Effector memory CD4-positive, alpha-beta T cell (primary cell): ENCODE measurements around the gene KIF3A.
A peak's percentile ranks its signal among the peaks of the same experiment; 100 is the strongest.

Experiments used
- DNase-seq, 3 donors: peaks; one replicate each; pipeline ENCODE4 v3.0.0-alpha.2; 2020
- H3K27ac ChIP-seq: 2 replicates; pipeline ENCODE4 v1.7.0; 2013; ENCODE audit warnings: mild to moderate bottlenecking, low read length, moderate library complexity; ENCODE audit not compliant: insufficient read depth, poor library complexity, severe bottlenecking
- H3K27me3 ChIP-seq: replicated peaks from 2 replicates; pipeline ENCODE4 v1.7.0; 2013; ENCODE audit warnings: mild to moderate bottlenecking, low read length; ENCODE audit not compliant: insufficient read depth, control insufficient read depth, poor library complexity, severe bottlenecking
- H3K36me3 ChIP-seq: 2 replicates; pipeline ENCODE4 v1.7.0; 2013; ENCODE audit warnings: mild to moderate bottlenecking, low read length, moderate library complexity; ENCODE audit not compliant: control insufficient read depth, insufficient read depth
- H3K4me1 ChIP-seq: 2 replicates; pipeline ENCODE4 v1.7.0; 2013; ENCODE audit warnings: low read length, mild to moderate bottlenecking; ENCODE audit not compliant: control insufficient read depth, insufficient read depth, poor library complexity, severe bottlenecking
- H3K4me3 ChIP-seq: 2 replicates; pipeline ENCODE4 v1.7.0; 2013; ENCODE audit warnings: low read length, low read depth, mild to moderate bottlenecking; ENCODE audit not compliant: insufficient read depth, poor library complexity, severe bottlenecking
- H3K9me3 ChIP-seq: 2 replicates; pipeline ENCODE4 v1.7.0; 2013; ENCODE audit warnings: mild to moderate bottlenecking, low read length, moderate library complexity; ENCODE audit not compliant: control insufficient read depth

The KIF3A gene

DNA sequence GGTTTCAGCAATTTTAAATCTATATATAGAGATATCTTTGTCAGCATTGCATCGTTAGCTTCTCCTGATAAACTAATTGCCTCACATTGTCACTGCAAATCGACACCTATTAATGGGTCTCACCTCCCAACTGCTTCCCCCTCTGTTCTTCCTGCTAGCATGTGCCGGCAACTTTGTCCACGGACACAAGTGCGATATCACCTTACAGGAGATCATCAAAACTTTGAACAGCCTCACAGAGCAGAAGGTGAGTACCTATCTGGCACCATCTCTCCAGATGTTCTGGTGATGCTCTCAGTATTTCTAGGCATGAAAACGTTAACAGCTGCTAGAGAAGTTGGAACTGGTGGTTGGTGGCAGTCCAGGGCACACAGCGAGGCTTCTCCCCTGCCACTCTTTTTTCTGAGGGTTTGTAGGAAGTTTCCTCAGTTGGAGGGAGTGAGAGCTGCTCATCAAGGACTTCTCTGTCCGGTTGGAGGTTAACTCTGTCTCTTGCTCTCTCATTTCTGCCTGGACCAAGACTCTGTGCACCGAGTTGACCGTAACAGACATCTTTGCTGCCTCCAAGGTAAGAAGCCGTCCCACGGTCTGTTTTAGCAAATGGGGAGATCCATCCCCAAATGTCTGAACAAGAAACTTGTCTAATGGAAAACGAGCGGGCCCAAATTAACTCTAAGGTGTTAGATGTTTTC lies 63.3 kb downstream of the KIF3A start, which contains the start of gene IL4:
IL4 (plus strand) TSS at position 51 of the 692 bp plus-strand sequence; CDS start at position 113, 62 bp downstream.
- Histone ChIP-seq H3K9me3 (no peaks in the 10 kb centered on the region), H3K27ac (no peak within 1 kb of the TSS), H3K4me3 (peak within 1 kb of the TSS; percentile 16), H3K27me3 (no peaks in the 10 kb centered on the region), H3K36me3 (no peaks in the 10 kb centered on the region), H3K4me1 (peaks cover 6% of the 10 kb centered on the region)
- DNase-seq, result no peak

DNA sequence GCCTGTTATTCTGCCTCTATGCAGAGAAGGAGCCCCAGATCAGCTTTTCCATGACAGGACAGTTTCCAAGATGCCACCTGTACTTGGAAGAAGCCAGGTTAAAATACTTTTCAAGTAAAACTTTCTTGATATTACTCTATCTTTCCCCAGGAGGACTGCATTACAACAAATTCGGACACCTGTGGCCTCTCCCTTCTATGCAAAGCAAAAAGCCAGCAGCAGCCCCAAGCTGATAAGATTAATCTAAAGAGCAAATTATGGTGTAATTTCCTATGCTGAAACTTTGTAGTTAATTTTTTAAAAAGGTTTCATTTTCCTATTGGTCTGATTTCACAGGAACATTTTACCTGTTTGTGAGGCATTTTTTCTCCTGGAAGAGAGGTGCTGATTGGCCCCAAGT lies 63.9 kb downstream of the KIF3A start:
- Histone ChIP-seq H3K27me3 (no peaks in the 10 kb centered on the region), H3K4me3 (no peak overlapping the region), H3K4me1 (peaks cover 6% of the 10 kb centered on the region), H3K9me3 (no peaks in the 10 kb centered on the region), H3K27ac (no peak overlapping the region), H3K36me3 (no peaks in the 10 kb centered on the region)
- DNase-seq, result no peak

DNA sequence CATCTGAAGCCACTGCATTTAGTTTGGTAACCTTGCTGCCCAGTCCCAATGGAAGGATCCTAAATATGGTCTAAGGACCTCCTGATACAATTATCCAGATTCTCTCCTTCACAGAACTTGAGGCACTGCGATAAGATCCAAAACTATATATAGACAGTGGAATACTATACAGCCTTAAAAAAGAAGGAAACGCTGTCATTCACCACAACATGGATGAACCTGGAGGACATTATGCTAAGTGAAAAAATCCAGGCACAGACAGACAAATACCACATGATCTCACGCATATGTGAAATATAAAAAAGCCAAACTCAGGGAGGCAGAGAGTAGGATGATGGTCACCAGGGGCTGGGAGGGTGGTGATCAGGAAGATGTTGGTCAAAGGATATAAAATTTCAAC lies 66.3 kb downstream of the KIF3A start:
- no peaks in the 10 kb centered on the region for H3K27me3 ChIP-seq

DNA sequence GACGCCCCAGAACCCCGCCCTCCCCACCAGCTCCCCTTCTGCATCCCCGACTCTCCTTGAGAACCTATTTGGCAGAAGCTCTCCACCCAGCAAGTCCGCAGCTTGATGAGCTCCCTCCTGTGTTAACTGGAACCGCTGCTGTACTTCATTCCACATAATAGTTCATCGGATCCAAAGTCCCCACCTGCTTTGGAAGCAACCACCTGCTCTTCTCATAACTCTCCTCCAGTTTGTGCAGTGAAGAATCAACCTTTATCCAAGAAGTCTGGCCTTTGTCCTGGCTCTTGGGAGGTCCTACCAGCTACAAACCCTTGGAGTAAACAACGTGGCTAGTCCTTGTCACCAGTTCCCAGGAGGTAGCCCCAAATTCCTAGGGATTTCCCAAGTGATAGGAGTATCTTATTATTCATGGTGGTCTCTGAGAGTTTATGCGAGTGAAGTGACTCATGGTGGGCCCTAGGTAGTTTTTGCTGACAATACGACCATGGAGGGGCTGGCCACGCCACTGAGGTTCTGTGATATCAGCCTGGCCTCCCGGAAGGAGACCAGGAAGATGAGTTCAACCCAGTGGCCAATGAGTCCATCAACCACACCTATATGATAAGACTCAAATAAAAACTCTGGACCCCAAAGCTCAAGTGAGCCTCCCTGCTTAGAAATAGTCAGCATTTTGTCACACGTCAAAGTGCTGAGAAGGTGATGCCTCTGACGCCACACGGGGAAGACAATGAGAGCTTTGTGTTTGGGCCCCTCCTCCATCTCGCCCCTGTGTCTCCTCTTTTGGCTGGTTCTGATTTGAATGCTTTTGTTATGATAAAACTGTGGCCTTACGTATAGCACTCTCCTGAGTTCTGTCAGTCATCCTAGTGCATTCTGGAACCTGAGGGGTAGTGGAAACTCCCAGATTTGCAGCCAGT lies 67.1 kb downstream of the KIF3A start:
- H3K27me3 ChIP-seq, result no peaks in the 10 kb centered on the region
- H3K36me3 ChIP-seq, result no peaks in the 10 kb centered on the region
- no peak for DNase-seq
- H3K4me1 ChIP-seq, result peaks cover 4% of the 10 kb centered on the region
- no peak overlapping the region for H3K27ac ChIP-seq
- H3K4me3 ChIP-seq, result no peak overlapping the region
- no peaks in the 10 kb centered on the region for H3K9me3 ChIP-seq

More for the DNA sequence above, 66.3 kb downstream of the KIF3A start:
- Histone ChIP-seq H3K36me3 (no peaks in the 10 kb centered on the region), H3K27ac (no peak overlapping the region), H3K9me3 (no peaks in the 10 kb centered on the region), H3K4me3 (no peak overlapping the region), H3K4me1 (peaks cover 6% of the 10 kb centered on the region)
- DNase-seq, result no peak

DNA sequence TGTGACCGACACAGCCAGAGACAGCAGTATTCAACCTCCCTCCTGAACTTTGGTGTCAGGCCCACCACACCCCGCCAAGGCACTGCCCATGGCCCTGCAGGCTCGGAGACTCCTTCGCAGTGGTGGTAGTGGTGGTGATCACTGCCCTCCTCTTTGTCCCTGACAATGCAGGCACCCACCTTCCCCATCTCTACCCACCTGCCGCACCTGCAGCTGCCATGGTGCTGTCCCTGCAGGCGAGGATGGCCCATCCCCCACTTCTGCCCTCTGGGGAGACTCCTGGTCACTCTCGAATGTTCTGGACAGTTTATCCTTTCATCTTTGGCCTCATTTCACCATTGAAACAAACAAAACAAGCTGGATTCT lies 67.9 kb downstream of the KIF3A start:
- Histone ChIP-seq H3K9me3 (no peaks in the 10 kb centered on the region), H3K4me1 (no peaks in the 10 kb centered on the region), H3K27me3 (no peaks in the 10 kb centered on the region), H3K36me3 (no peaks in the 10 kb centered on the region), H3K4me3 (no peak overlapping the region), H3K27ac (no peak overlapping the region)
- DNase-seq, result no peak

DNA sequence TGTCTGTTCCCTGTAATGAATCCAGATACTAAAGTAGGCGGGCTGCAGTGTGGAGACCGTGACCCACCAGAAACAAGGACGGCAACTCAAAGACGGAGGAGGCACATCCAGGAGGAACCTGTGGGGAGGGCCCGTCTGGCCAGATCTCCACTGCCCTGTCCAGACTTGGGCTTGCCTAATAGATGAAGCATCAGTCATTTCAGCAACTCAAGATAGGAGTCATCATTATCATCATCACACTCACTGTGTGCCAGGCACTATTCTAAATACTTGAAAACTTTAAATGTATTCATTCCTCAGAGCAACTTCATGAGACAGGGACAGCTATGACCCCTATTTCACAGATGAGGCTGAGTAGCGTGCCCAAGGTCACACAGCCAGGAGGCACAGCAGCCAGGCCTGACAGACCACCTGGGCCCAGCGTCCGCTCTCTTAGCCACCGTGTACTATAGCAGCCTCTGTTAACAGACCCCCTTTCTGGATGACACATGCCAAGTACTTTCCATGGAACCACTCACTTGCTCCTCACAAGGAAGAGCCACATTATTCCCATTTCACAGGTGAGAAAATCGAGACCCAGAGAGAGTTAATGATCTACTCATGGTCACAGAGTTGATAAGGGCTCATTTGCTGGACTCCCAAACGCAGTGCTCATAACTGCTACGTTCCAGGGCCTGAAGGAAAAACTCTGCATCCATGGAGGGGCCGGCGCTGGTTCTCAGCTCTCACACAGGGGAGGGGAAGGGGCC lies 68.5 kb downstream of the KIF3A start:
- no peaks in the 10 kb centered on the region for H3K36me3 ChIP-seq
- no peaks in the 10 kb centered on the region for H3K9me3 ChIP-seq
- no peaks in the 10 kb centered on the region for H3K4me1 ChIP-seq
- no peaks in the 10 kb centered on the region for H3K27me3 ChIP-seq
- no peak overlapping the region for H3K27ac ChIP-seq
- H3K4me3 ChIP-seq, result no peak overlapping the region
- no peak for DNase-seq

DNA sequence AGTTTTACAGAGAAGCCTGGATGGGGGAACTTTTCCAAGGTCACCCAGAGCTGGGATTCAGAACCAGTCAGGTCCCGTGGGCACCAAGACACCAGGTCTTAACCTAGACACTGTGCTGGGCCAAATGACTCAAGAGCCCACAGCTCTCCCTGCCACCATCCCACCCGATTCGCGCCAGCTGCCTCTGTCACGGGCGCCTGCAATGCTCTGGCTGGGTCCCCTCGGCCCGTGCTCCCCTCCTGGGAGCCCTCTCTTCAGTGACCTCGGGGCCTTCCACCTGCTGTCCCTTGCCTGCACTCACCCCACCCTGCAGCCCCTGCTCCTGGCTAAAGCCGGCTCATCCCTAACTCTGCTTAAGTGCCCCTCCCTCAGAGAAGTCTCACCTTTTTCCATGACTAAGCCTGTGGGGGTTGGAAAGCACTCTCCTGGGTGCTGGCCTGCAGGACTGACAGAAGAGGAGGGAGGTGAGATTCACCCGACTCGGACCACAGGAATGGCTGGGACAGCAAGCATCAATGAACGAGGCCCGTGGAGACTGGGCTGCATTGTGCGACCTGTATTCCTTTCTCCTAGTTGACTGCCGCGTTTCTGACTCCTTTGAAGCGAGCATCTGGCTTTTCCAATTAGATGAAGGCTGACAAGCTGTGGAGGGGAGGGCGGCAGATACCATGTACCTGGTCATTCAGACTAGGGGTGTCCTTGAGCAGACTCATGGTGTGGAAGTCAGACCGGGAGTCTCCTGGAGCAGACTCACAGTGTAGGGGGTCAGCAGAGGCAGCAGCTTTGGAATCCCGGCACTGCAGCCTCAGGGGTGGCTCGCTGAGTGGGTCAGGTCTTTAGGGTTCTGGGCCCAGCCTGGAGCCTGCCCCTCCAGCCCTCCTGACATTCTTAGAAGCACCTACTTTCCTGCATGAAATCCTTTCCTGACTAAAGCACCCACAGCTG lies 69.3 kb downstream of the KIF3A start:
- H3K4me1 ChIP-seq, result no peaks in the 10 kb centered on the region
- H3K36me3 ChIP-seq, result no peaks in the 10 kb centered on the region
- H3K4me3 ChIP-seq, result no peak overlapping the region
- no peaks in the 10 kb centered on the region for H3K27me3 ChIP-seq
- no peaks in the 10 kb centered on the region for H3K9me3 ChIP-seq
- no peak overlapping the region for H3K27ac ChIP-seq
- DNase-seq, result no peak

DNA sequence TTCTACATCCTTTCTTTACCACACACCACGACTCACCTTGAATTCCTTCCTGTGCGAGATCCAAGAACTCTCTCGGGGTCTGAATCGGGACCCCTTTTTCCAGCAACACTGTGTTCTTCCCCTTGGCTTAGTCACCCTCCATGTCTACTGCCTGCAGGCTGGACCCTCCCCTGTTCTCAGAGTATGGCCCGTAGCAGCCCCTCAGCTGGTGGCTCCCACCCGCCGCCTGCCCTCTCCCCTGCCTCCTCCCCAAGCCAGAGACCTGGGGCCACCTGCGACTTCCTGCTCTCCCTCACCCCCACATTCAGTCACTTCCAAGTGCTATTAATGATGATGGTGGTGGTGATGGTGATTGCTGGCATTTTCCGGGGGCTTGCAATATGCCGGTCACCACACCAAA lies 70.0 kb downstream of the KIF3A start:
- H3K9me3 ChIP-seq, result no peaks in the 10 kb centered on the region
- no peak overlapping the region for H3K27ac ChIP-seq
- H3K4me3 ChIP-seq, result no peak overlapping the region
- H3K27me3 ChIP-seq, result no peaks in the 10 kb centered on the region
- no peaks in the 10 kb centered on the region for H3K36me3 ChIP-seq
- H3K4me1 ChIP-seq, result no peaks in the 10 kb centered on the region
- DNase-seq, result no peak
